Astrocyte (in vitro differentiated cells and primary cell): ENCODE results near the gene HMCN2. TPM values are rescaled to one million over a fixed set of nuclear protein-coding genes. Genes with fewer than 3 reads are reported as not detected.

ENCODE experiments used
- DNase-seq: peaks from one replicate; pipeline ENCODE4 v3.0.0-alpha.2; 2010; ENCODE audit warnings: low read depth
- FAIRE-seq: peaks from 2 replicates; lab custom pipeline; 2011; peaks lifted over from hg19 to GRCh38; lab: Jason Lieb, UNC
- H2AFZ ChIP-seq: 2 replicates; pipeline ENCODE4 v1.6.0; 2012; ENCODE audit warnings: low read depth, low read length, inconsistent platforms
- H3K27ac ChIP-seq: 2 replicates; pipeline ENCODE4 v1.5.1; 2011; ENCODE audit warnings: low read depth, low read length, inconsistent platforms
- H3K27me3 ChIP-seq: 2 replicates; pipeline ENCODE4 v1.6.0; 2011; ENCODE audit warnings: low read length, inconsistent platforms; ENCODE audit not compliant: insufficient read depth
- H3K36me3 ChIP-seq: 2 replicates; pipeline ENCODE4 v1.5.1; 2011; ENCODE audit warnings: low read length, inconsistent platforms; ENCODE audit not compliant: insufficient read depth
- H3K4me1 ChIP-seq: 2 replicates; pipeline ENCODE4 v1.5.1; 2011; ENCODE audit warnings: low read length, inconsistent platforms; ENCODE audit not compliant: insufficient read depth
- H3K4me2 ChIP-seq: 2 replicates; pipeline ENCODE4 v1.6.0; 2012; ENCODE audit warnings: low read length, inconsistent platforms
- H3K4me3 ChIP-seq: 2 replicates; pipeline ENCODE4 v1.5.1; 2011; ENCODE audit warnings: low read depth, mild to moderate bottlenecking, low read length, inconsistent platforms; ENCODE audit not compliant: insufficient read depth
- H3K79me2 ChIP-seq: 2 replicates; pipeline ENCODE4 v1.6.0; 2012; ENCODE audit warnings: mild to moderate bottlenecking, low read length, inconsistent platforms; ENCODE audit not compliant: insufficient read depth
- H3K9ac ChIP-seq: 2 replicates; pipeline ENCODE4 v1.6.0; 2012; ENCODE audit warnings: mild to moderate bottlenecking, low read length, inconsistent platforms
- H3K9me3 ChIP-seq: 2 replicates; pipeline ENCODE4 v1.5.1; 2012; ENCODE audit warnings: low read depth, mild to moderate bottlenecking, low read length, inconsistent platforms; ENCODE audit not compliant: insufficient read depth
- H4K20me1 ChIP-seq: 2 replicates; pipeline ENCODE4 v1.6.0; 2012; ENCODE audit warnings: low read length, inconsistent platforms; ENCODE audit not compliant: insufficient read depth
- H3K27ac Mint-ChIP-seq: one replicate; pipeline ENCODE4 v1.8.0; 2021; ENCODE audit warnings: mild to moderate bottlenecking, mixed read lengths; ENCODE audit not compliant: unreplicated experiment
- H3K27me3 Mint-ChIP-seq: one replicate; pipeline ENCODE4 v1.8.0; 2021; ENCODE audit warnings: low read depth, mixed read lengths; ENCODE audit not compliant: unreplicated experiment
- H3K36me3 Mint-ChIP-seq: one replicate; pipeline ENCODE4 v1.8.0; 2021; ENCODE audit warnings: low read depth, mixed read lengths; ENCODE audit not compliant: unreplicated experiment
- H3K4me1 Mint-ChIP-seq: one replicate; pipeline ENCODE4 v1.8.0; 2021; ENCODE audit warnings: low read depth, mixed read lengths; ENCODE audit not compliant: unreplicated experiment
- H3K4me3 Mint-ChIP-seq: one replicate; pipeline ENCODE4 v1.8.0; 2021; ENCODE audit warnings: mild to moderate bottlenecking, moderate library complexity, mixed read lengths; ENCODE audit not compliant: unreplicated experiment
- H3K9me3 Mint-ChIP-seq: one replicate; pipeline ENCODE4 v1.8.0; 2021; ENCODE audit warnings: mild to moderate bottlenecking, mixed read lengths; ENCODE audit not compliant: unreplicated experiment
- EZH2 ChIP-seq: IDR thresholded peaks from 2 replicates; pipeline ENCODE4 v1.6.1; 2012; ENCODE audit warnings: mild to moderate bottlenecking, low read length, inconsistent platforms; ENCODE audit not compliant: insufficient read depth
- total RNA-seq: library from RNA; stranded (reverse); gene quantifications from 2 replicates; pipeline ENCODE4 v1.2.1, GENCODE V29; 2021
- TF ChIP-seq, protein P1 (sequence below): IDR thresholded peaks from 2 replicates; pipeline ENCODE4 v1.5.1; 2011; ENCODE audit warnings: low read depth, mild to moderate bottlenecking, inconsistent platforms, low read length, moderate library complexity; ENCODE audit not compliant: insufficient read depth

Gene HMCN2
- total RNA-seq, 1 donor from 2014 or later, result 1.6 TPM

DNA sequence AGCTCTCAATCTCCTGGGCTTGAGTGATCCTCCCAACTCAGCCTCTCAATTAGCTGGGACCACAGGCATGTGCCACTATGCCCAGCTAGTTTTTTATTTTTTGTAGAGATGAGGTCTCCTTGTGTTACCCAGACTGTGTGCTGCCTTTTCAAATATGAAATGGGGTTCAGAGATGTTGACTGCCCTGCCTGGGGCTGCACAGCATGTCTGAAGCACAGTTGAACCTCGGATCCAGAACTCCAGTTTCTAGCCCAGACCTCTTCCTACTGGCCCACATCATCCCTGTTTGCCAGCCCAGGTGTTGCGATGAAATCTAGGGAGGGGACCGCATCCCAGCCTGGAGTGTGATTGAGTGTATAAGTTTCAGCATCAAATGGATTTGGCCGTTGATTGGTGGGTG lies 69.4 kb downstream of the HMCN2 start:
- Histone ChIP-seq H3K4me3 (no peak overlapping the region), H3K79me2 (no peaks in the 10 kb centered on the region), H2AFZ (no peak overlapping the region), H3K9ac (no peak overlapping the region), H3K4me1 (no peaks in the 10 kb centered on the region), H3K36me3 (no peaks in the 10 kb centered on the region), H4K20me1 (no peaks in the 10 kb centered on the region), H3K27me3 (peaks cover 11% of the 10 kb centered on the region), H3K27ac (no peak overlapping the region), H3K9me3 (no peaks in the 10 kb centered on the region), H3K4me2 (no peak overlapping the region)
- DNase-seq (no peak), FAIRE-seq (no peak)
- no peak overlapping the region for H3K27ac Mint-ChIP-seq
- H3K4me3 Mint-ChIP-seq, result no peak overlapping the region
- no peaks in the 10 kb centered on the region for H3K36me3 Mint-ChIP-seq
- no peaks in the 10 kb centered on the region for H3K4me1 Mint-ChIP-seq
- peaks cover 39% of the 10 kb centered on the region for H3K27me3 Mint-ChIP-seq
- H3K9me3 Mint-ChIP-seq, result no peaks in the 10 kb centered on the region
- no peak for TF ChIP-seq EZH2
- TF ChIP-seq, protein P1, sequence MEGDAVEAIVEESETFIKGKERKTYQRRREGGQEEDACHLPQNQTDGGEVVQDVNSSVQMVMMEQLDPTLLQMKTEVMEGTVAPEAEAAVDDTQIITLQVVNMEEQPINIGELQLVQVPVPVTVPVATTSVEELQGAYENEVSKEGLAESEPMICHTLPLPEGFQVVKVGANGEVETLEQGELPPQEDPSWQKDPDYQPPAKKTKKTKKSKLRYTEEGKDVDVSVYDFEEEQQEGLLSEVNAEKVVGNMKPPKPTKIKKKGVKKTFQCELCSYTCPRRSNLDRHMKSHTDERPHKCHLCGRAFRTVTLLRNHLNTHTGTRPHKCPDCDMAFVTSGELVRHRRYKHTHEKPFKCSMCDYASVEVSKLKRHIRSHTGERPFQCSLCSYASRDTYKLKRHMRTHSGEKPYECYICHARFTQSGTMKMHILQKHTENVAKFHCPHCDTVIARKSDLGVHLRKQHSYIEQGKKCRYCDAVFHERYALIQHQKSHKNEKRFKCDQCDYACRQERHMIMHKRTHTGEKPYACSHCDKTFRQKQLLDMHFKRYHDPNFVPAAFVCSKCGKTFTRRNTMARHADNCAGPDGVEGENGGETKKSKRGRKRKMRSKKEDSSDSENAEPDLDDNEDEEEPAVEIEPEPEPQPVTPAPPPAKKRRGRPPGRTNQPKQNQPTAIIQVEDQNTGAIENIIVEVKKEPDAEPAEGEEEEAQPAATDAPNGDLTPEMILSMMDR, result no peak

DNA sequence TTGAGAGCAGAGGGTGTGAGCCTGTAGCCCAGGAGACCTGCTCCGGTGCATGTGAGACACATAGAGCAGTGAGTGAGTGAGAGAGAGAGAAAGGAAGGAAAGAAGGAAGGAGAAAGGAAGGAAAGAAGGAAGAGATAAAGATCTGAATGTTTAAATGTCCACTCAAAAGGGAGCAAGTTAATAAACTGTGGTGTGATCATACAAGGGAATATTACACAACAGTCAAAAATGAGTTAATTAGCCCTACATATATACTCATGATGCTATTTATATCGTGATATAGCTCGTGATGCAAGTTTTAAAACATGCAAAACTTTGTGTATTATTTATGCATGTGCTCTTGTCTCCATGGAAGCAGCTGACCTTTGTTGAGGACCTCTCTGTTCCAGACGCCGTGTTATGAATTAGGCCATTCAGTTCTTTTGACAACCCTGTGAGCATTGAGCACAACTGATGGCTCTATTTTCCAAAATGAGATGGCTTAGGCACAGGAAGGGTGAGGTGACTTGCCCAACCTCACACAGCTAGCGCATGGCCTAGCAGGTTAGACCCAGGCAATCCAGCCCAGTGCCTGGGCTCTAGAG lies 70.6 kb downstream of the HMCN2 start:
- H3K4me3 Mint-ChIP-seq, result no peak overlapping the region
- no peaks in the 10 kb centered on the region for H3K36me3 Mint-ChIP-seq
- Histone ChIP-seq H3K27me3 (peaks cover 11% of the 10 kb centered on the region), H3K79me2 (no peaks in the 10 kb centered on the region), H2AFZ (no peak overlapping the region), H3K4me3 (no peak overlapping the region), H3K9me3 (no peaks in the 10 kb centered on the region), H3K27ac (no peak overlapping the region), H4K20me1 (no peaks in the 10 kb centered on the region), H3K9ac (no peak overlapping the region), H3K4me1 (no peaks in the 10 kb centered on the region), H3K36me3 (no peaks in the 10 kb centered on the region), H3K4me2 (no peak overlapping the region)
- H3K9me3 Mint-ChIP-seq, result no peaks in the 10 kb centered on the region
- no peak for TF ChIP-seq EZH2
- TF ChIP-seq, protein P1, result no peak
- H3K4me1 Mint-ChIP-seq, result no peaks in the 10 kb centered on the region
- H3K27me3 Mint-ChIP-seq, result peaks cover 39% of the 10 kb centered on the region
- no peak for FAIRE-seq
- no peak for DNase-seq
- no peak overlapping the region for H3K27ac Mint-ChIP-seq

DNA sequence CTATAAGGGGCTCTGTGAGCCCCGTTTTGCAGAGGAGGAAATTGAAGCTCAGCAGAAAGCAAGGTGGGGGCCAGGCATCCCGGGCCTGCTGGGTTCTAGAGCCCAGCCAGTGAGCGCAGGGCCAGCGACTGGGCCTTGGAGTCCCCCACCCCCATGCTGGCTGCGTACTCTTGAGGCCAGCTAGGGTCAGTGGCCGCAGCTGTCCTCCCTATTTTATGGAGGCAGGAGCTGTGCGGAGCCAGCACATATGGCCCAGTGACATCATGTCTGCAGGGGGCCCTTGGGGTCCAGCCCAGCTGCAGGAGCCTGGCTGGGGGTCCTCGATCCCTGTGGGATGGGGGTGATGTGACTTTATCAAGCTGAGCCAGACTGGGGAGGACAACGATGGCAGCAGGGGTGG lies 71.3 kb downstream of the HMCN2 start:
- FAIRE-seq, result no peak
- no peaks in the 10 kb centered on the region for H3K36me3 ChIP-seq
- no peaks in the 10 kb centered on the region for H3K79me2 ChIP-seq
- no peak for DNase-seq
- no peak overlapping the region for H2AFZ ChIP-seq
- H3K9me3 ChIP-seq, result no peaks in the 10 kb centered on the region
- H3K4me2 ChIP-seq, result no peak overlapping the region
- Mint-ChIP-seq H3K4me3 (no peak overlapping the region), H3K27me3 (peaks cover 38% of the 10 kb centered on the region), H3K36me3 (no peaks in the 10 kb centered on the region), H3K27ac (no peak overlapping the region), H3K9me3 (no peaks in the 10 kb centered on the region), H3K4me1 (no peaks in the 10 kb centered on the region)
- no peaks in the 10 kb centered on the region for H4K20me1 ChIP-seq
- TF ChIP-seq, protein P1, result no peak
- TF ChIP-seq EZH2, result no peak
- H3K4me1 ChIP-seq, result no peaks in the 10 kb centered on the region
- peaks cover 11% of the 10 kb centered on the region for H3K27me3 ChIP-seq
- H3K4me3 ChIP-seq, result no peak overlapping the region
- H3K27ac ChIP-seq, result no peak overlapping the region
- no peak overlapping the region for H3K9ac ChIP-seq
